HL-60/S4 treated with phorbol 12-myristate 13-acetate at 8.2 ng/mL for 4 days and 3 days (cell line): ENCODE results near the gene FGD3.

Experiments
- in situ Hi-C: fragments of 300-500 bp; cut with MboI; formaldehyde crosslinking; loops from 2 replicates; pipeline ENCODE4 v1.15.0; 2022; ENCODE audit warnings: low sequenced_read_pairs

FGD3 gene

GRCh38 chr9:92954049-92954861 is 6.9 kb downstream of the FGD3 start:
- in situ Hi-C loops: loop anchor here (25.0 kb wide), 1 partner anchor 358 kb away; no protein-coding TSS in a partner anchor

GRCh38 chr9:92954886-92955285 is 7.6 kb downstream of the FGD3 start:
- in situ Hi-C loops: loop anchor here (25.0 kb wide), 1 partner anchor 357 kb away; no protein-coding TSS in a partner anchor

DNA sequence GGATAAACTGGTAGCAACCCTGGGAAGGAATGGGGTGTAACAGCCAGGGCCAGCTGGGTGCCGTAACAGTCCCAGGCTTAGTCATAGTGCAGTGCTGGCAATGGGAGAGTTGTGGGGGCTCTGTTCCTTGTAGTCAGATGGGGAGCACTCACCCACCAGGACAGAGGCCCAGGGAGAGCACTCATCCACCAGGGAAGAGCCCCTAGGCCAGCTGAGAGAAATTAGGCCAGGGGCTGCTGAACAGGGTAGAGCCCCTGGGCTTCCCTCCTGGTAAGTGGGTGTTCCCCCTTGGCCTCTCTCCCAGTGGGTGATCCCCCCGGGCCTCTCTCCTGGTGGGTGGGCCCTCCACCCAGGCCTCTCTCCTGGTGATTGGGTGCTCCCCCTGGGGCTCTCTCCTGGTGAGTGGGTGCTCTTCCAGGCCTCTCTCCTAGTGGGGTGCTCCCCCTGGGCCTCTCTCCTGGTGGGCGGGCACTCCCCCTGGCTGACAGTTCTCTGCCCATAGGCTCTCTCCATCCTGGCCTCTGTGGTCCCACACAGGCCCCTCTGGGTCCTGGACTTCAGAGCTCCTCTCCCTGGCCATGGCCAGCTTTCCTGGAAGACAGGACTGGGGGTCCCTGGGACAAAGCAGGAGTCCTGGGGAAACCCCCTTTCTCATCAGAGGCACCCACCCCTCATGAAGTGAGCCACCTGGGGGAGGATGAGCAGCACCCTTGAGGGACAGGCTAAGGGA is 13.4 kb downstream of the FGD3 start:
- in situ Hi-C loops: loop anchor here (25.0 kb wide), 1 partner anchor 352 kb away; no protein-coding TSS in a partner anchor

DNA sequence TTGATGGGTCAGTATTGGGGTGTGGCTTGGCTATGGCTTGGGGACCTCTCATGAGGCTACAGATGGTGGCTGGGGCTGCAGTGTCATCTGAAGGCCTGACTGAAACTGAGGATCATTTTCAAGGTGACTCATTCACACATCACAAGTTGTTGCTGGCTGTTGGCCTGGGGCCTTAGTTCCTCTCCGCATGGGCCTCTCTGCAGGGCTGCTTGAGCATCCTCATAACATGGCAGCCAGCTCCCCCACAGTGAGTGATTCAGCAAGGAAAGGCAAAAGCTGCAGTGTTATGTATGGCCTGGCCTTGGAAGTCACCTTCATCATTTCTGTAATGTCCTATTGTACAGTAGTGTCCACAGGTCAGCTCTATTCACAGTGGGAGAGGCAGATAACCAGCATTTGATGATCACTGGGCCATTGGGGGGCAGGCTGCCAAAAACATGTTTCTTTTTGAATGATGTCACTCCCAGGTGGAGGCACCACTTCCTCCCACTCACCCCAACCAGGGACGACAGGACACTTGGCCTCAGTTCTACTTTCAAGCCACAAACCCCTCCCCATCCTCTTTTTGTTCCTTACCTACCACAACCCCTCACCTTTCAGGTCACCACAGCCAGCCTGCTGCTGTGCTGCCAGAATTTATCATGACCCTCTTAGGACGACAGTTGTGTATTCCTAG is 14.4 kb downstream of the FGD3 start:
- in situ Hi-C loops: loop anchor here (25.0 kb wide), 1 partner anchor 351 kb away; no protein-coding TSS in a partner anchor

GRCh38 chr9:92962303-92962649 is 15.0 kb downstream of the FGD3 start:
- in situ Hi-C loops: loop anchor here (25.0 kb wide), 1 partner anchor 350 kb away; no protein-coding TSS in a partner anchor

DNA sequence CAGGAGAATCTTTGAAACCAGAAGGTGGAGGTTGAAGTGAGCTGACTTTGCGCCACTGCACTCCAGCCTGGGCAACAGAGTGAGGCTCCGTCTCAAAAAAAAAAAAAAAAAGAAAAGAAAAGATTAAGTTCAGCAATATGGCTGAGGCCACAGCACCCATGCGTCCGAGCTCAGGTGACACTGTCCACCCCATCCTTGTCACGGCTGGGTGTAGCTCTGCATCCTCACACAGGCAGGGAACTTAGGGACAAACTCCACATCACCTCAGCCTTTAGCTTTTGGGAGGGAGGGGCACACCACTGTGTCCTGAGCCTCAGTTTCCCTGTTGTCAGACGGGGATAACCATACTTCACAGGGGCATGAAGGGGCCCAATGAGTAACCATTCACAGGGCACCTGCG is 15.5 kb downstream of the FGD3 start:
- in situ Hi-C loops: loop anchor here (25.0 kb wide), 1 partner anchor 349 kb away; no protein-coding TSS in a partner anchor

DNA sequence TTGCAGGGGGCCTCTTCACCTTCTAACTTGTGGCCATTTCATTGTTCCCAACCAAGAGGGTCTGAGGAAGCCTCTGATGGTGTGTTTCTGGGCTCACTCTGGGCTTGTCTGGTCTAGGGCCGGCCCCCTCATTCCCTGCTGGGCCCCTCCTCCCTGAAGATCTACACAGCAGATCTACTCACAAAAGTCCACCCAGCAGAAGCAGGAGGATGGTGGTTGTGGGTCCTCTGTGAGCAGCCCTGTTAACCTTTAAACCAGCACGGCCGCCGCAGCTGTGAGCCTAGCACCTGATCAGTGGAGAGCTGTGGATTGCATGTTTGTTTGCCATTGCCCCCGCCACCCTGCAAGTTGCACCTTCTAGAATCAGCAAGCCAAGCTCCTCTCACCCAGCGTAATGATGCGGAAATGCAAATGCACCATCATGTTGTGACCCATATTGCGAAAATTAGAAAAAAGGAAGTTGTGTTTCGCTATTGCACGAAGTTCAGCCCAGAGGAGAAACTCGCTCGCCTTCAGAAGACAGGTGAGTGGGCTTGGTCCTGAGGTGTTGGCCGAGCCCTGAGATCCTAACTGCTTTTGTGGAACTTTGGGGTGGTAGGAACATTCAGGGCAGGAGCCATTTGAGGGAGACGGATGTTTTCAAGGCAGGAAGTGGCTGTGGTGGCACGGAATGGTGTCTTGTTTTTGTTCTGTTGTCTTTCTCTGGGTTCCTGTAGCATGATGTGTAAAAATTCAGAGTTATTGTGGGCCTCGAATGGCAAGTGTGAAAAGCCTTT is 16.7 kb downstream of the FGD3 start:
- in situ Hi-C loops: loop anchor here (25.0 kb wide), 1 partner anchor 348 kb away; no protein-coding TSS in a partner anchor

DNA sequence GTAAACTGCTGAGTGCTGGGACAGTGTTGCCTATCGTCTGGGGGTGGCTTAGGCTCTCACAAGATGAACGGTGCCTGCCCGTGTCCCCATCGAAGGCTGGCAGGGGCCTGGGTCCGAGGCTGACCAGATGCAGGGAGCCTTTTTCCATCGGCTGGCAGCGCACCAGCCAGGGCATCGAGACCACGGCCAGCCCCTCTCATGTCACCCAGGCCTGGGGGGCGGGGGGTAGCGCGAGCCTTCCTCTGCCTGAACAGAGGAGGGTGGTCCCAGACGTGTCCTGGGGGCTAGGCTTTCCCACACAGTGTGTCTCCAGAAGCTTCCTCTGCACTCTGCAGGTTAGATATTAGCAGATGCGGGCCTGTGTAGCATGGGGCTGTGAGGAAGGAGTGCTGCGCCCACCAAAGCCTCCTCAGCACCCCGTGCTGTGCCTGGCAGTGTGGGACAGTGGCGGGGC is 17.3 kb downstream of the FGD3 start:
- in situ Hi-C loops: loop anchor here (25.0 kb wide), 1 partner anchor 348 kb away; no protein-coding TSS in a partner anchor

DNA sequence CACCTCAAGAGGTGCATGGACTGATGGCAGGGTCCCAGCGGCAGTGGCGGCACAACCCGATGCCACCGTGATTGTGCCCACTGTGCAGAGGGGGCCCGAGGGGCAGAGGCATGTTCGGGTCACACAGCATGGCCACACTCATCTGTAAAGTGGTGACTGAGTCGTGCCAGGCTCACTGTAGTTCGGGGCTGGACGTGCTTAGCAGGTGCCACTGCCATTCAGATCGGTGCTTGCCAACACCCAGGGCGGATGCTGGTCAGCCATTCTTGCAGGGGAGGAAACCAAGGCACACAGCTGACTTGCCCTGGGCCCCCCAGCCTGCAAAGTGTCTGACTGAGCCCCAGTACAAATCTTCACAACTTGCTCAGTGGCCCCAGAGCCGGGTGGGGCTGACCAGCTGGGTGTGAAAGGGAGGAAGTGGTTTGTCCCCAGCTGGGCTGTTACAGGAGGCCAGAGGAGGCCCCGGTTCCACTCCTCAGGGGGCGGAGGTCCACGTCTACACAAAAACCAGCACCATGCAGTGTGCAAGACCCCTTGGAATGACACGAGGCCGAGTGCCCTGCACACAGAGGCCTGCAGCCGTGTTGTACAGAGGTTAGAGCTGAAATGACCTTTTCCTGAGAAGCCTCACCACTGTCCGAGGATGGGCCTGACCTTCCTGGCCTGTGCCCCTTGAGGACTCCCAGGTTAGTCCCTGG is 17.9 kb downstream of the FGD3 start:
- in situ Hi-C loops: loop anchor here (25.0 kb wide), 1 partner anchor 347 kb away; no protein-coding TSS in a partner anchor

GRCh38 chr9:92965759-92966517 is 18.6 kb downstream of the FGD3 start:
- in situ Hi-C loops: loop anchor here (25.0 kb wide), 1 partner anchor 346 kb away; no protein-coding TSS in a partner anchor

- in situ Hi-C loops: loop anchor here (25.0 kb wide), 1 partner anchor 346 kb away; no protein-coding TSS in a partner anchor
Observed at GRCh38 chr9:92966518-92966800, 19.1 kb downstream of the FGD3 start.

DNA sequence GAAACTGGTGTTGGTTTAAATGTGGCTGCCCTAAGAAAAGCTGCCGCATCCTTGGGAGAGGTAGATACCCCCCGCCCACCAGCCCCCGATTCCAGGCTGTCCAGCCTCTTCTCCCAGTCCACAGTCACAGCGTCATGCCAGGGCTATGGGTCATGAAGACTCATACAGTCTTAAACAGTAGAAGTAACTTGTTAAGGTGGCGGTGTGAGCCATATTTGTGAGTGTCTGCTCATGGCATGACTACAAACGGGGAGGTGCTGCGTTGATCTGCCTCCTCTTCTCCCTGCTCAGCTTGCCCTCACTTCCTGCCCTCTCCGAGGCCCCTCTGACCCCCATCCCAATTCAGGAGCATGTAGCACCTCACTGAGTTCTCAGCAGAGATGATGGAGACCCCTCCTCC is 20.8 kb downstream of the FGD3 start:
- in situ Hi-C loops: loop anchor here (25.0 kb wide), 1 partner anchor 344 kb away; no protein-coding TSS in a partner anchor

GRCh38 chr9:92969516-92970466 is 22.5 kb downstream of the FGD3 start:
- in situ Hi-C loops: loop anchor here (25.0 kb wide), 1 partner anchor 343 kb away; no protein-coding TSS in a partner anchor

GRCh38 chr9:92970467-92970923 is 23.2 kb downstream of the FGD3 start:
- in situ Hi-C loops: loop anchor here (25.0 kb wide), 1 partner anchor 342 kb away; no protein-coding TSS in a partner anchor

DNA sequence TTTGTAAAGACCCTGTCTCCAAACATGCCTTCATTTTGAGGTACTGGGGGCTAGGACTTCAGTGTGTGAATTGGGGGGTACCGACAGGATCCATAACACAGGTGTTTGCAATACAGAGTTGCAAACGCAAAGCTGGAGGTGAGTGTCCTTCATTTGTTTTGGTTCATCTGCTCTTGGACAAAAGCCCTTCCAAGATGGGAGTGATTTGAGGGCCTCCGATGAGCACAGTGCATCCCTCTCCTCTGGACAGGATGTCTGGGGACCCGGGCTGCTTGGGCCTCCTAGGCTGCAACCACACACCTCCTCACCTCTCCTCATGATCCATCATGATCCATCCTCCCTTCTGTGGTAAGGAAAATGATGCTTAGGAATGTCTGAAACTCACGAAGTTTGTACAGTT is 23.8 kb downstream of the FGD3 start:
- in situ Hi-C loops: loop anchor here (25.0 kb wide), 1 partner anchor 341 kb away; no protein-coding TSS in a partner anchor

- in situ Hi-C loops: loop anchor here (25.0 kb wide), 1 partner anchor 341 kb away; no protein-coding TSS in a partner anchor
Observed at GRCh38 chr9:92971776-92972175, 24.5 kb downstream of the FGD3 start.

GRCh38 chr9:92973700-92974099 is 26.4 kb downstream of the FGD3 start:
- in situ Hi-C loops: loop anchor here (25.0 kb wide), 1 partner anchor 339 kb away; no protein-coding TSS in a partner anchor
